Neuronal stem cell (in vitro differentiated cells): ENCODE measurements around the gene CDSN.

Source experiments
- DNase-seq: peaks from one replicate; pipeline ENCODE4 v3.0.0-alpha.2; 2013; ENCODE audit warnings: low spot score
- H2AFZ ChIP-seq: one replicate; pipeline ENCODE4 v1.6.1; 2013; ENCODE audit warnings: mild to moderate bottlenecking, low read length, inconsistent platforms
- H2AK5ac ChIP-seq: 2 replicates; pipeline ENCODE4 v1.6.1; 2013; ENCODE audit warnings: low read depth, mild to moderate bottlenecking, inconsistent platforms, low read length, moderate library complexity, mixed read lengths
- H2BK120ac ChIP-seq: 2 replicates; pipeline ENCODE4 v1.6.1; 2013; ENCODE audit warnings: low read depth, mild to moderate bottlenecking, inconsistent platforms, low read length, moderate library complexity, mixed read lengths
- H2BK12ac ChIP-seq: one replicate; pipeline ENCODE4 v1.6.1; 2013; ENCODE audit warnings: low read length, inconsistent platforms
- H2BK15ac ChIP-seq: 2 replicates; pipeline ENCODE4 v1.6.1; 2013; ENCODE audit warnings: mild to moderate bottlenecking, low read length, inconsistent platforms, mixed read lengths
- H2BK5ac ChIP-seq: one replicate; pipeline ENCODE4 v1.6.1; 2013; ENCODE audit warnings: inconsistent platforms, mild to moderate bottlenecking, low read length, moderate library complexity
- H3K14ac ChIP-seq: one replicate; pipeline ENCODE4 v1.6.1; 2013; ENCODE audit warnings: low read length, inconsistent platforms
- H3K18ac ChIP-seq: 2 replicates; pipeline ENCODE4 v1.6.1; 2013; ENCODE audit warnings: low read length, inconsistent platforms
- H3K23ac ChIP-seq: 2 replicates; pipeline ENCODE4 v1.6.1; 2013; ENCODE audit warnings: low read depth, mild to moderate bottlenecking, mixed read lengths, low read length, inconsistent platforms; ENCODE audit not compliant: poor library complexity
- H3K27ac ChIP-seq: replicated peaks from 3 replicates; pipeline ENCODE4 v1.5.1; 2013; ENCODE audit warnings: low read length, inconsistent platforms
- H3K27me3 ChIP-seq, 3 experiments: 2 replicates each; pipeline ENCODE4 v1.6.1; 2013; ENCODE audit warnings: low read length in 3 of 3, mild to moderate bottlenecking in 2 of 3, inconsistent platforms in 1 of 3, low read depth in 1 of 3, mixed read lengths in 1 of 3, moderate library complexity in 1 of 3; ENCODE audit not compliant: control insufficient read depth in 3 of 3, insufficient read depth in 3 of 3
- H3K36me3 ChIP-seq, 2 donors: replicated peaks in 1 of 2; 2 replicates each; pipeline ENCODE4 v1.6.1; 2013; ENCODE audit warnings: low read length in 2 of 2; ENCODE audit not compliant: control insufficient read depth in 2 of 2, insufficient read depth in 2 of 2
- H3K4ac ChIP-seq: 2 replicates; pipeline ENCODE4 v1.6.1; 2013; ENCODE audit warnings: inconsistent platforms, mild to moderate bottlenecking, low read length, moderate library complexity
- H3K4me1 ChIP-seq, 2 donors: 1 replicate in 1 of 2; 2 replicates in 1 of 2; pipeline ENCODE4 v1.6.1; 2013; ENCODE audit warnings: low read length in 2 of 2, low read depth in 1 of 2; ENCODE audit not compliant: control insufficient read depth in 2 of 2, insufficient read depth in 1 of 2
- H3K4me2 ChIP-seq: one replicate; pipeline ENCODE4 v1.6.1; 2013; ENCODE audit warnings: mild to moderate bottlenecking, low read length, inconsistent platforms; ENCODE audit not compliant: insufficient read depth, poor library complexity, severe bottlenecking
- H3K4me3 ChIP-seq, 2 donors: 2 replicates each; pipeline ENCODE4 v1.5.1; 2013; ENCODE audit warnings: low read length in 2 of 2, mild to moderate bottlenecking in 2 of 2, inconsistent platforms in 1 of 2, moderate library complexity in 1 of 2
- H3K79me1 ChIP-seq: one replicate; pipeline ENCODE4 v1.6.1; 2013; ENCODE audit warnings: low read depth, mild to moderate bottlenecking, inconsistent platforms, low read length, moderate library complexity
- H3K9ac ChIP-seq: one replicate; pipeline ENCODE4 v1.6.1; 2013; ENCODE audit warnings: mild to moderate bottlenecking, low read depth, low read length, inconsistent platforms; ENCODE audit not compliant: poor library complexity
- H3K9me3 ChIP-seq, 2 donors: replicated peaks in 1 of 2; 2 replicates each; pipeline versions ENCODE3 to v1.6.1; 2013; ENCODE audit warnings: low read length in 2 of 2, mild to moderate bottlenecking in 2 of 2, inconsistent platforms in 1 of 2, low read depth in 1 of 2, mixed read lengths in 1 of 2, moderate library complexity in 1 of 2; ENCODE audit not compliant: control insufficient read depth in 2 of 2, insufficient read depth in 1 of 2
- H4K8ac ChIP-seq: one replicate; pipeline ENCODE4 v1.6.1; 2013; ENCODE audit warnings: low read depth, mild to moderate bottlenecking, inconsistent platforms, low read length, moderate library complexity
- H4K91ac ChIP-seq: one replicate; pipeline ENCODE4 v1.6.1; 2013; ENCODE audit warnings: low read length, low read depth, mild to moderate bottlenecking, inconsistent platforms; ENCODE audit not compliant: poor library complexity
- WGBS, 2 donors: extraction: QIAGEN DNeasy Blood & Tissue Kit; methylation state at CpG; one replicate each; pipeline ENCODE4 v1.1.7; 2013; ENCODE audit warnings: missing lambda C conversion rate in 2 of 2, mixed read lengths in 1 of 2; ENCODE audit not compliant: insufficient read length in 2 of 2, insufficient replicate concordance in 1 of 2; ENCODE audit errors: extremely low coverage in 2 of 2; 5-methylcytosine and 5-hydroxymethylcytosine counted together

The CDSN gene

GRCh38 chr6:31130751-31131150, 10.5 kb upstream of the CDSN start:
- no peak overlapping the region for H3K14ac ChIP-seq
- H3K18ac ChIP-seq, result no peak overlapping the region
- WGBS, 2 donors, result no CpG with 5 or more reads among the region's 3 CpGs
- H3K4ac ChIP-seq, result no peak overlapping the region
- H2BK5ac ChIP-seq, result no peak overlapping the region
- peaks cover 0 to 4% of the 10 kb centered on the region in 2 donors for H3K4me1 ChIP-seq
- no peak overlapping the region for H2BK120ac ChIP-seq
- no peak overlapping the region for H3K27ac ChIP-seq
- H3K4me2 ChIP-seq, result no peak overlapping the region
- no peak overlapping the region for H4K8ac ChIP-seq
- no peaks in the 10 kb centered on the region for H3K36me3 ChIP-seq
- no peak overlapping the region for H2AFZ ChIP-seq
- H3K9me3 ChIP-seq, result no peaks in the 10 kb centered on the region
- DNase-seq, result no peak
- H2BK12ac ChIP-seq, result no peak overlapping the region
- no peak overlapping the region for H3K9ac ChIP-seq
- no peak overlapping the region for H4K91ac ChIP-seq
- H2AK5ac ChIP-seq, result no peak overlapping the region
- H3K4me3 ChIP-seq, result no peak overlapping the region
- H3K23ac ChIP-seq, result no peak overlapping the region
- H3K27me3 ChIP-seq, result peaks cover 0 to 9% (median 0%) of the 10 kb centered on the region in 3 experiments
- no peaks in the 10 kb centered on the region for H3K79me1 ChIP-seq
- no peak overlapping the region for H2BK15ac ChIP-seq

DNA sequence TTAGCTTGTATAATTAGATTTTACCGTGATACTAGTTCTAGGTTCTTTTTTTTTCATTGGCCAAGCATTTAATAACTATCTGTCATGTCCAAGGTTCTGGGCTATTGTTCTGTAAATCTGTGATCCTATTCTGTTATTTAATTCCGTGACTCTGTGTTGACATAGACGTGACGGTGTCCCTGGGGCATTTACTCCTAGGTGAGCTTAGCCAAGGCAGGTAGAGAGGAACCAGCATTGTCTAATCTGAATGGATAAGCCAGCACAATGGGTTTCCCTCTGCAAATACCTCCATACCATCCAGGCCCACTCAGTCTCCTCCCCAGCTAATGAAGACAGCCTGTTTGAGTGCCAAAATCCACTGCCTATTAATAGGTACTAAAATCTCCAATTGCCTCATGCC, 8.9 kb upstream of the CDSN start:
- Histone ChIP-seq H4K91ac (no peak overlapping the region), H3K14ac (no peak overlapping the region), H3K79me1 (no peaks in the 10 kb centered on the region), H3K4me1 (peaks cover 3 to 10% of the 10 kb centered on the region in 2 donors), H2BK5ac (no peak overlapping the region), H2BK12ac (no peak overlapping the region), H2BK15ac (no peak overlapping the region), H3K4me3 (no peak overlapping the region), H3K9me3 (no peaks in the 10 kb centered on the region), H3K4ac (no peak overlapping the region), H4K8ac (no peak overlapping the region), H3K18ac (no peak overlapping the region), H3K4me2 (no peak overlapping the region), H3K9ac (no peak overlapping the region), H3K23ac (no peak overlapping the region), H2BK120ac (no peak overlapping the region), H2AFZ (no peak overlapping the region), H2AK5ac (no peak overlapping the region), H3K27ac (no peak overlapping the region), H3K27me3 (peaks cover 0 to 20% (median 0%) of the 10 kb centered on the region in 3 experiments), H3K36me3 (no peaks in the 10 kb centered on the region)
- no CpG with 5 or more reads among the region's 4 CpGs for WGBS, 2 donors
- no peak for DNase-seq

DNA sequence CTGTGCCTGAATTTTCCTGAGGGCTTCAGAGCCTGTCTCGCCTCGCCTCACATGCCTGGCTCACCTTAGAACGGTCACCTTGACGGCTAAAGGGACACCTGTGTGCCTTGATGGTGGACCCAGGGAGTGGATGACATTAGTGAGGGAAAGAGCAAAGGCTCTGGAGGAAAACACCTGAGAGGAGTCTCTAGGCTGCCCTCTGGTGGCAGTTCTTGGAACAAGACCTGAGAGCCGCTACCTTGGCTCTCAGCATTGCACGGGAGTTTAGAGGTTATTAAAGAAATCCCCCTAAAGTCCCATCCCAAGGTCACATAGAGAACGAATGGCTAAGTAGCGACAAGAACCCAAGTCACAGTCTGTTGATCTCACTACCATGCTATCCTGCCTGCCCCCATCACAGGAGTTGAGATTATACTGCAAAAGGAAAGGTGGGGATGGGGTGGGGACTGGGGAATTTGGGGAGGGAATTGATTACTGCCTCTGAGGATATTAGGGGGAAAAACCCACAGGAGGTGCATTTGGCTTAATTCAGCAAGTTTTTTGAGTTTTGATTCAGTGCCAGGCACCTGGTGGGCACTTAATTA, 7.9 kb upstream of the CDSN start:
- peaks cover 3 to 14% of the 10 kb centered on the region in 2 donors for H3K4me1 ChIP-seq
- no peaks in the 10 kb centered on the region for H3K36me3 ChIP-seq
- no peak overlapping the region for H2BK12ac ChIP-seq
- no CpG with 5 or more reads among the region's 8 CpGs for WGBS, 2 donors
- no peak overlapping the region for H2BK5ac ChIP-seq
- DNase-seq, result peak; percentile 57
- no peak overlapping the region for H2BK120ac ChIP-seq
- no peak overlapping the region for H3K4ac ChIP-seq
- H3K18ac ChIP-seq, result no peak overlapping the region
- no peak overlapping the region for H3K27ac ChIP-seq
- H3K9ac ChIP-seq, result no peak overlapping the region
- H4K91ac ChIP-seq, result no peak overlapping the region
- no peaks in the 10 kb centered on the region for H3K9me3 ChIP-seq
- H3K27me3 ChIP-seq, result peaks cover 0 to 25% (median 0%) of the 10 kb centered on the region in 3 experiments
- H2BK15ac ChIP-seq, result no peak overlapping the region
- no peak overlapping the region for H2AFZ ChIP-seq
- H3K23ac ChIP-seq, result no peak overlapping the region
- no peak overlapping the region for H3K4me3 ChIP-seq
- H4K8ac ChIP-seq, result no peak overlapping the region
- no peak overlapping the region for H3K4me2 ChIP-seq
- no peak overlapping the region for H3K14ac ChIP-seq
- no peak overlapping the region for H2AK5ac ChIP-seq
- no peaks in the 10 kb centered on the region for H3K79me1 ChIP-seq

GRCh38 chr6:31126396-31127175, 6.3 kb upstream of the CDSN start:
- Histone ChIP-seq H3K79me1 (no peaks in the 10 kb centered on the region), H3K4me2 (no peak overlapping the region), H3K14ac (no peak overlapping the region), H2AFZ (peak overlapping the region; percentile 47), H3K4me1 (peaks cover 3 to 14% of the 10 kb centered on the region in 2 donors), H4K8ac (no peak overlapping the region), H3K23ac (no peak overlapping the region), H3K9ac (no peak overlapping the region), H4K91ac (no peak overlapping the region), H3K27ac (no peak overlapping the region), H3K36me3 (no peaks in the 10 kb centered on the region), H2BK5ac (no peak overlapping the region), H3K4ac (no peak overlapping the region), H2BK12ac (peak overlapping the region; percentile 60), H2AK5ac (no peak overlapping the region), H3K9me3 (no peaks in the 10 kb centered on the region), H3K4me3 (no peak overlapping the region), H2BK15ac (no peak overlapping the region), H3K27me3 (peaks cover 0 to 29% (median 0%) of the 10 kb centered on the region in 3 experiments), H3K18ac (no peak overlapping the region), H2BK120ac (no peak overlapping the region)
- whole genome bisulfite sequencing, 2 donors, result no CpG with 5 or more reads among the region's 16 CpGs
- DNase-seq, result no peak
